H9 (cell line): ENCODE data around the gene USP37. TPM values are rescaled to one million over a fixed set of nuclear protein-coding genes. Genes with fewer than 3 reads are reported as not detected.

ENCODE experiments used
- DNase-seq: peaks from one replicate; pipeline ENCODE4 v3.0.0-alpha.2; 2017
- H2AFZ ChIP-seq: one replicate; pipeline ENCODE4 v1.6.1; 2013; ENCODE audit warnings: mild to moderate bottlenecking, low read length, control low read depth, moderate library complexity
- H2AK5ac ChIP-seq: 2 replicates; pipeline ENCODE4 v1.6.1; 2013; ENCODE audit warnings: low read length, control low read depth, mixed read lengths; ENCODE audit not compliant: insufficient read length
- H2BK120ac ChIP-seq: one replicate; pipeline ENCODE4 v1.6.1; 2013; ENCODE audit warnings: low read depth, mild to moderate bottlenecking, low read length, control low read depth, inconsistent platforms; ENCODE audit not compliant: poor library complexity, severe bottlenecking
- H2BK12ac ChIP-seq: 2 replicates; pipeline ENCODE4 v1.6.1; 2013; ENCODE audit warnings: low read length, control low read depth, mixed read lengths, low read depth; ENCODE audit not compliant: insufficient read length
- H2BK15ac ChIP-seq: 2 replicates; pipeline ENCODE4 v1.6.1; 2013; ENCODE audit warnings: low read depth, low read length, control low read depth
- H2BK20ac ChIP-seq: one replicate; pipeline ENCODE4 v1.6.1; 2013; ENCODE audit warnings: low read depth, mild to moderate bottlenecking, low read length, control low read depth, inconsistent platforms; ENCODE audit not compliant: poor library complexity, severe bottlenecking
- H2BK5ac ChIP-seq: 2 replicates; pipeline ENCODE4 v1.6.1; 2013; ENCODE audit warnings: low read length, control low read depth, mixed read lengths; ENCODE audit not compliant: insufficient read length
- H3K14ac ChIP-seq: 2 replicates; pipeline ENCODE4 v1.6.1; 2013; ENCODE audit warnings: low read length, control low read depth; ENCODE audit not compliant: insufficient read depth
- H3K18ac ChIP-seq: 2 replicates; pipeline ENCODE4 v1.6.1; 2013; ENCODE audit warnings: low read depth, mild to moderate bottlenecking, mixed read lengths, low read length, control low read depth; ENCODE audit not compliant: insufficient read length
- H3K23ac ChIP-seq: 2 replicates; pipeline ENCODE4 v1.6.1; 2013; ENCODE audit warnings: low read length, control low read depth, mixed read lengths, low read depth; ENCODE audit not compliant: insufficient read length
- H3K23me2 ChIP-seq: 2 replicates; pipeline ENCODE4 v1.6.1; 2013; ENCODE audit warnings: low read depth, mild to moderate bottlenecking, mixed read lengths, low read length, control low read depth; ENCODE audit not compliant: insufficient read length, poor library complexity, severe bottlenecking
- H3K27ac ChIP-seq: 2 replicates; pipeline ENCODE4 v1.5.1; 2013; ENCODE audit warnings: low read length, control low read depth, mixed read lengths, low read depth; ENCODE audit not compliant: insufficient read length
- H3K27me3 ChIP-seq: 2 replicates; pipeline ENCODE4 v1.6.1; 2013; ENCODE audit warnings: low read length, control low read depth, inconsistent platforms; ENCODE audit not compliant: insufficient read depth
- H3K4ac ChIP-seq: 2 replicates; pipeline ENCODE4 v1.6.1; 2013; ENCODE audit warnings: low read depth, mild to moderate bottlenecking, control low read depth, inconsistent platforms, low read length, moderate library complexity
- H3K4me1 ChIP-seq: 2 replicates; pipeline ENCODE4 v1.6.1; 2013; ENCODE audit warnings: low read length, control low read depth, inconsistent platforms; ENCODE audit not compliant: insufficient read depth
- H3K4me2 ChIP-seq: 2 replicates; pipeline ENCODE4 v1.6.1; 2013; ENCODE audit warnings: low read length, control low read depth, mixed read lengths; ENCODE audit not compliant: insufficient read length, insufficient read depth
- H3K56ac ChIP-seq: 2 replicates; pipeline ENCODE4 v1.6.1; 2013; ENCODE audit warnings: low read depth, mild to moderate bottlenecking, mixed read lengths, low read length, control low read depth; ENCODE audit not compliant: insufficient read length
- H3K79me1 ChIP-seq: 2 replicates; pipeline ENCODE4 v1.6.1; 2013; ENCODE audit warnings: low read depth, mild to moderate bottlenecking, moderate library complexity, low read length, control low read depth, inconsistent platforms; ENCODE audit not compliant: insufficient read depth, poor library complexity, severe bottlenecking
- H3K79me2 ChIP-seq: 2 replicates; pipeline ENCODE4 v1.6.1; 2013; ENCODE audit warnings: low read length, control low read depth, inconsistent platforms; ENCODE audit not compliant: insufficient read depth
- H3K9ac ChIP-seq: 2 replicates; pipeline ENCODE4 v1.6.1; 2013; ENCODE audit warnings: low read length, control low read depth, mixed read lengths; ENCODE audit not compliant: insufficient read length; ENCODE audit errors: extremely low read depth
- H3K9me3 ChIP-seq: one replicate; pipeline ENCODE4 v1.6.1; 2013; ENCODE audit warnings: low read depth, low read length, inconsistent platforms; ENCODE audit not compliant: control insufficient read depth
- H3T11ph ChIP-seq: one replicate; pipeline ENCODE4 v1.6.1; 2013; ENCODE audit warnings: mild to moderate bottlenecking, low read length, control low read depth, inconsistent platforms
- H4K20me1 ChIP-seq: one replicate; pipeline ENCODE4 v1.6.1; 2013; ENCODE audit not compliant: control insufficient read depth, insufficient read length, insufficient read depth
- H4K5ac ChIP-seq: 2 replicates; pipeline ENCODE4 v1.6.1; 2013; ENCODE audit warnings: low read depth, mild to moderate bottlenecking, mixed read lengths, low read length, control low read depth; ENCODE audit not compliant: insufficient read length
- H4K8ac ChIP-seq: replicated peaks from 2 replicates; pipeline ENCODE4 v1.6.1; 2013; ENCODE audit warnings: low read length, control low read depth, mixed read lengths, low read depth; ENCODE audit not compliant: insufficient read length
- H4K91ac ChIP-seq: 2 replicates; pipeline ENCODE4 v1.6.1; 2013; ENCODE audit warnings: low read depth, mild to moderate bottlenecking, moderate library complexity, mixed read lengths, low read length, control low read depth; ENCODE audit not compliant: insufficient read length
- H3K27ac Mint-ChIP-seq, 3 experiments: 2 replicates in 2 of 3; 3 replicates in 1 of 3; pipeline ENCODE4 v1.8.0; 2020 to 2021; ENCODE audit warnings: mixed read lengths in 3 of 3, mild to moderate bottlenecking in 1 of 3, moderate library complexity in 1 of 3
- H3K27me3 Mint-ChIP-seq: 2 replicates; pipeline ENCODE4 v1.8.0; 2021; ENCODE audit warnings: low read depth, mild to moderate bottlenecking, moderate library complexity, mixed read lengths
- H3K36me3 Mint-ChIP-seq, 3 experiments: 2 replicates in 2 of 3; 3 replicates in 1 of 3; pipeline ENCODE4 v1.8.0; 2020 to 2021; ENCODE audit warnings: low read depth in 3 of 3, mixed read lengths in 3 of 3; ENCODE audit not compliant: insufficient read depth in 1 of 3
- H3K4me1 Mint-ChIP-seq, 2 experiments: 2 replicates each; pipeline ENCODE4 v1.8.0; 2020; ENCODE audit warnings: mixed read lengths in 2 of 2
- H3K4me3 Mint-ChIP-seq, 2 experiments: 2 replicates in 1 of 2; 3 replicates in 1 of 2; pipeline ENCODE4 v1.8.0; 2020 to 2021; ENCODE audit warnings: mild to moderate bottlenecking in 2 of 2, mixed read lengths in 2 of 2, moderate library complexity in 1 of 2
- H3K9me3 Mint-ChIP-seq, 2 experiments: 2 replicates in 1 of 2; 3 replicates in 1 of 2; pipeline ENCODE4 v1.8.0; 2020; ENCODE audit warnings: mild to moderate bottlenecking in 2 of 2, mixed read lengths in 2 of 2, moderate library complexity in 1 of 2
- CTCF ChIP-seq: fragments of 200-600 bp; sonication (generic); conservative IDR thresholded peaks from 3 replicates; pipeline ENCODE4 v1.8.0; 2021; ENCODE audit warnings: antibody characterized with exemption, mild to moderate bottlenecking
- WGBS: extraction: QIAGEN DNeasy Blood & Tissue Kit; methylation state at CpG from one replicate; pipeline ENCODE4 v1.1.7; 2013; ENCODE audit warnings: missing lambda C conversion rate, low lambda C conversion rate, mixed read lengths; ENCODE audit not compliant: insufficient read length; ENCODE audit errors: extremely low coverage; 5-methylcytosine and 5-hydroxymethylcytosine counted together
- total RNA-seq: library from RNA; stranded (reverse); gene quantifications from 2 replicates; pipeline ENCODE4 v1.2.1, GENCODE V29; 2021

The USP37 gene
- total RNA-seq, 1 experiment from 2014 or later = 34.9 TPM

GRCh38 chr2:218437969-218438368 is 130.2 kb downstream of the USP37 start:
- Histone ChIP-seq H3K9ac (no peak overlapping the region), H2BK12ac (no peak overlapping the region), H4K5ac (no peak overlapping the region), H3K23ac (no peak overlapping the region), H3K79me2 (no peaks in the 10 kb centered on the region), H2AK5ac (no peak overlapping the region), H4K8ac (no peak overlapping the region), H2BK20ac (no peak overlapping the region), H3K4ac (no peak overlapping the region), H2BK15ac (no peak overlapping the region), H2BK5ac (no peak overlapping the region), H3K56ac (no peak overlapping the region), H3K23me2 (no peaks in the 10 kb centered on the region), H4K20me1 (no peaks in the 10 kb centered on the region), H3K27me3 (no peaks in the 10 kb centered on the region), H3K18ac (no peak overlapping the region), H3K4me1 (no peaks in the 10 kb centered on the region), H3K9me3 (no peaks in the 10 kb centered on the region), H3K14ac (no peak overlapping the region), H3T11ph (no peak overlapping the region), H2AFZ (no peak overlapping the region), H3K4me2 (no peak overlapping the region), H2BK120ac (no peak overlapping the region), H3K79me1 (no peaks in the 10 kb centered on the region), H4K91ac (no peak overlapping the region), H3K27ac (no peak overlapping the region)
- DNase-seq = no peak
- Mint-ChIP-seq H3K9me3 (no peaks in the 10 kb centered on the region), H3K4me1 (no peaks in the 10 kb centered on the region), H3K27ac (no peak overlapping the region), H3K36me3 (0 out of 7 replicates have a peak, but pooled peaks cover 0 to 2% (median 0%) of the 10 kb centered on the region in 3 experiments), H3K4me3 (no peak overlapping the region), H3K27me3 (no peaks in the 10 kb centered on the region; the same call in none of the 2 replicates)
- WGBS = no CpG with 5 or more reads among the region's 1 CpG
- TF ChIP-seq CTCF = no peak
